Measurements from ENCODE around the gene OR2G6.

GRCh38 chr1:248521856-248522255 lies 14.0 kb downstream of the OR2G6 start:
- no peak for TF ChIP-seq CTCF (conservative IDR thresholded peaks at IDR 0.05; ENCODE audit: low read depth, low read length)
- no peak for TF ChIP-seq EZH2 (IDR thresholded peaks at IDR 0.05; ENCODE audit: low read length, unreplicated experiment)
